Body of pancreas (tissue), 4 donors: Measurements from ENCODE around the gene CHTOP. TPM values are rescaled to one million over a fixed set of nuclear protein-coding genes. Genes with fewer than 3 reads are reported as not detected.
A peak's percentile ranks its signal among the peaks of the same experiment; 100 is the strongest.

Experiments used
- ATAC-seq: fragments of 150-250 bp; one replicate; pipeline ENCODE4 v1.9.1; 2016
- DNase-seq, 4 donors: peaks; one replicate each; pipeline ENCODE4 v3.0.0-alpha.2; 2019
- H3K27ac ChIP-seq, 4 donors: fragments of 200-600 bp; sonication (generic); 1 replicate in 3 of 4; 2 replicates in 1 of 4; pipeline versions ENCODE4 v1.5.1 to v1.6.1; 2016 to 2019; ENCODE audit warnings: mild to moderate bottlenecking in 1 of 4, mixed read lengths in 1 of 4, moderate library complexity in 1 of 4
- H3K27me3 ChIP-seq, 2 donors: fragments of 200-600 bp; sonication (generic); one replicate each; pipeline ENCODE4 v1.6.0; 2016; ENCODE audit warnings: mild to moderate bottlenecking in 1 of 2
- H3K36me3 ChIP-seq, 2 donors: fragments of 200-600 bp; sonication (generic); replicated peaks in 1 of 2; 2 replicates each; pipeline ENCODE4 v1.5.1; 2016; ENCODE audit warnings: low read depth in 2 of 2; ENCODE audit not compliant: insufficient read depth in 1 of 2
- H3K4me1 ChIP-seq: fragments of 200-600 bp; sonication (generic); one replicate; pipeline ENCODE4 v1.6.0; 2016
- H3K4me3 ChIP-seq, 2 donors: fragments of 200-600 bp; sonication (generic); 1 replicate in 1 of 2; 2 replicates in 1 of 2; pipeline ENCODE4 v1.5.1; 2016 to 2019
- H3K9me3 ChIP-seq, 3 donors: fragments of 200-600 bp; sonication (generic); 1 replicate in 2 of 3; 2 replicates in 1 of 3; pipeline ENCODE4 v1.5.1; 2016
- CTCF ChIP-seq, 7 experiments: fragments of 450-650 bp in 4 of 7; fragments of 200-600 bp in 3 of 7; sonication (generic) in 3 of 7; IDR thresholded peaks; one replicate each; pipeline ENCODE4 v1.5.1; 2016 to 2019; ENCODE audit warnings: antibody characterized with exemption in 7 of 7
- POLR2A ChIP-seq, 3 donors: fragments of 450-650 bp; IDR thresholded peaks; one replicate each; pipeline ENCODE4 v1.6.1; 2016; ENCODE audit warnings: antibody characterized with exemption in 3 of 3, mild to moderate bottlenecking in 2 of 3
- WGBS, 2 donors: methylation state at CpG; one replicate each; pipeline ENCODE4 v1.1.5; 2017; 5-methylcytosine and 5-hydroxymethylcytosine counted together
- intact Hi-C: fragments of 100-400 bp; cut with DNase I; formaldehyde crosslinking; loops from one replicate; pipeline ENCODE4 v1.15.1; 2023
- total RNA-seq, 2 donors: library from RNA; depleted of rRNA; stranded (reverse); fragments of >200 nt; gene quantifications; one replicate each; pipeline ENCODE4 v1.1.0, GENCODE V29; 2016

CHTOP gene
- total RNA-seq, 2 donors from 2014 or later, result 62.3 to 68.0 TPM

- Histone ChIP-seq H3K4me3 (no peak overlapping the region), H3K4me1 (peaks cover 53% of the 10 kb centered on the region), H3K9me3 (no peaks in the 10 kb centered on the region), H3K27ac (peak overlapping the region in 2 of 4 donors; percentile 14 to 92), H3K36me3 (no peaks in the 10 kb centered on the region), H3K27me3 (no peaks in the 10 kb centered on the region)
- WGBS, 2 donors, result 89 to 100% methylated on average over 1 of the region's 1 CpG
- ATAC-seq, result no peak
- DNase-seq, result no peak
- TF ChIP-seq POLR2A (IDR thresholded peaks at IDR 0.05) (no peak), CTCF (IDR thresholded peaks at IDR 0.05) (no peak)
- intact Hi-C loops, result no loop called here
Observed at GRCh38 chr1:153651771-153652170, 17.9 kb downstream of the CHTOP start.

GRCh38 chr1:153652805-153653500, 19.1 kb downstream of the CHTOP start:
- DNase-seq (peak in 3 of 4 donors; percentile 33 to 70 (median 63)), ATAC-seq (peak; percentile 49)
- Histone ChIP-seq H3K4me1 (peaks cover 44% of the 10 kb centered on the region), H3K36me3 (no peaks in the 10 kb centered on the region), H3K27me3 (no peaks in the 10 kb centered on the region), H3K4me3 (no peak overlapping the region), H3K9me3 (no peaks in the 10 kb centered on the region), H3K27ac (peak overlapping the region; percentile 75 to 92 (median 83))
- 20 to 39% methylated on average over 2 to 3 of the region's 3 CpGs for WGBS, 2 donors
- intact Hi-C loops, result no loop called here
- TF ChIP-seq CTCF (IDR thresholded peaks at IDR 0.05) (no peak), POLR2A (IDR thresholded peaks at IDR 0.05) (peak in 1 of 3 donors; percentile 20)

GRCh38 chr1:153655333-153655732, 21.5 kb downstream of the CHTOP start:
- Histone ChIP-seq H3K27ac (peak overlapping the region in 1 of 4 donors; percentile 34), H3K4me1 (peaks cover 36% of the 10 kb centered on the region), H3K9me3 (no peaks in the 10 kb centered on the region), H3K4me3 (no peak overlapping the region), H3K36me3 (no peaks in the 10 kb centered on the region), H3K27me3 (no peaks in the 10 kb centered on the region)
- 67 to 71% methylated on average over 3 of the region's 3 CpGs for WGBS, 2 donors
- no peak for ATAC-seq
- TF ChIP-seq POLR2A (IDR thresholded peaks at IDR 0.05) (no peak), CTCF (IDR thresholded peaks at IDR 0.05) (no peak)
- intact Hi-C loops, result no loop called here
- no peak for DNase-seq

GRCh38 chr1:153658400-153659174, 24.7 kb downstream of the CHTOP start, which contains the start of gene SNAPIN:
Gene SNAPIN (plus strand): TSS chr1:153658703. CDS start chr1:153658744, 41 bp downstream.
- intact Hi-C loops, result no loop called here
- no peaks in the 10 kb centered on the region for H3K9me3 ChIP-seq
- peaks cover 19% of the 10 kb centered on the region for H3K4me1 ChIP-seq
- 2 to 7% methylated on average over 14 to 53 of the region's 53 CpGs for WGBS, 2 donors
- ATAC-seq (peak; percentile 97), DNase-seq (peak; percentile 91 to 94 (median 92))
- H3K4me3 ChIP-seq, result peak within 1 kb of the TSS; percentile 16 to 92
- no peaks in the 10 kb centered on the region for H3K27me3 ChIP-seq
- peaks cover 0 to 19% of the 10 kb centered on the region in 2 donors for H3K36me3 ChIP-seq
- peak within 1 kb of the TSS; percentile 91 to 99 (median 93) for H3K27ac ChIP-seq
- peak in 3 of 7 experiments; percentile 20 to 34 (median 22) for TF ChIP-seq CTCF (IDR thresholded peaks at IDR 0.05)
- TF ChIP-seq POLR2A (IDR thresholded peaks at IDR 0.05), result peak; percentile 40 to 71 (median 60)
